GM12873 (cell line): Measurements from ENCODE around the gene TSC22D1.

Experiments
- CTCF ChIP-seq: IDR thresholded peaks from 2 replicates; pipeline ENCODE4 v1.5.1; 2012; ENCODE audit warnings: low read depth, mild to moderate bottlenecking, moderate library complexity, low read length, control low read depth; ENCODE audit not compliant: insufficient read depth; ENCODE audit errors: missing control alignments

TSC22D1 gene

GRCh38 chr13:44471686-44472085 lies 104.4 kb downstream of the TSC22D1 start:
- no peak for TF ChIP-seq CTCF

- TF ChIP-seq CTCF, result peak; percentile 28
Measured at GRCh38 chr13:44470638-44471562, 105.2 kb downstream of the TSC22D1 start.

GRCh38 chr13:44468874-44469273 lies 107.3 kb downstream of the TSC22D1 start:
- TF ChIP-seq CTCF, result no peak

- no peak for TF ChIP-seq CTCF
Measured at GRCh38 chr13:44465318-44465717, 110.8 kb downstream of the TSC22D1 start.

GRCh38 chr13:44464471-44464870 lies 111.7 kb downstream of the TSC22D1 start:
- no peak for TF ChIP-seq CTCF

GRCh38 chr13:44463759-44464158 lies 112.4 kb downstream of the TSC22D1 start:
- TF ChIP-seq CTCF, result no peak

- no peak for TF ChIP-seq CTCF
Measured at GRCh38 chr13:44459674-44460073, 116.5 kb downstream of the TSC22D1 start.
